GM18502 (cell line): ENCODE results near the gene UBIAD1.

Experiments
- ATAC-seq: cut with Tn5 transposase; IDR thresholded peaks from one replicate; pipeline ENCODE4 v1.9.1; 2021; ENCODE audit warnings: mild to moderate bottlenecking; ENCODE audit not compliant: unreplicated experiment, poor library complexity

UBIAD1 gene

GRCh38 chr1:11308699-11309224 lies 35.8 kb downstream of the UBIAD1 start:
- ATAC-seq: no peak

GRCh38 chr1:11309385-11309784 lies 36.4 kb downstream of the UBIAD1 start:
- ATAC-seq: no peak

GRCh38 chr1:11311816-11312755 lies 39.1 kb downstream of the UBIAD1 start:
- ATAC-seq: no peak

- ATAC-seq: no peak
These were observed 42.0 kb downstream of the UBIAD1 start for GRCh38 chr1:11314959-11315358.

GRCh38 chr1:11316701-11317100 lies 43.7 kb downstream of the UBIAD1 start:
- ATAC-seq: no peak

GRCh38 chr1:11318982-11319381 lies 46.0 kb downstream of the UBIAD1 start:
- no peak for ATAC-seq

- no peak for ATAC-seq
These were observed 47.3 kb downstream of the UBIAD1 start for GRCh38 chr1:11320153-11320936.

- no peak for ATAC-seq
These were observed 48.9 kb downstream of the UBIAD1 start for GRCh38 chr1:11321656-11322491.

- ATAC-seq: no peak
These were observed 51.7 kb downstream of the UBIAD1 start for GRCh38 chr1:11324567-11325165.

- ATAC-seq: no peak
These were observed 53.1 kb downstream of the UBIAD1 start for GRCh38 chr1:11326070-11326469.

- ATAC-seq: no peak
These were observed 55.4 kb downstream of the UBIAD1 start for GRCh38 chr1:11328444-11328843.

GRCh38 chr1:11330411-11330810 lies 57.4 kb downstream of the UBIAD1 start:
- ATAC-seq: no peak

- ATAC-seq: no peak
These were observed 58.3 kb downstream of the UBIAD1 start for GRCh38 chr1:11331036-11331944.

- ATAC-seq: no peak
These were observed 59.0 kb downstream of the UBIAD1 start for GRCh38 chr1:11331945-11332546.

GRCh38 chr1:11333631-11334030 lies 60.6 kb downstream of the UBIAD1 start:
- ATAC-seq: no peak

GRCh38 chr1:11334261-11334804 lies 61.3 kb downstream of the UBIAD1 start:
- ATAC-seq: no peak

- no peak for ATAC-seq
These were observed 61.8 kb downstream of the UBIAD1 start for GRCh38 chr1:11334821-11335220.

GRCh38 chr1:11335417-11336056 lies 62.5 kb downstream of the UBIAD1 start:
- ATAC-seq: peak; percentile 95
